Measurements from ENCODE around the gene FRAS1. TPM values are rescaled to one million over a fixed set of nuclear protein-coding genes. Genes with fewer than 3 reads are reported as not detected.
"Not testable (repeated sequence)": the region's sequence is repeated elsewhere in the genome, so short reads cannot be mapped to it uniquely, and the experiment has no call there.

Gene FRAS1
- total RNA-seq, 2 experiments from 2014 or later: 0.08 TPM; not detected in 1

DNA sequence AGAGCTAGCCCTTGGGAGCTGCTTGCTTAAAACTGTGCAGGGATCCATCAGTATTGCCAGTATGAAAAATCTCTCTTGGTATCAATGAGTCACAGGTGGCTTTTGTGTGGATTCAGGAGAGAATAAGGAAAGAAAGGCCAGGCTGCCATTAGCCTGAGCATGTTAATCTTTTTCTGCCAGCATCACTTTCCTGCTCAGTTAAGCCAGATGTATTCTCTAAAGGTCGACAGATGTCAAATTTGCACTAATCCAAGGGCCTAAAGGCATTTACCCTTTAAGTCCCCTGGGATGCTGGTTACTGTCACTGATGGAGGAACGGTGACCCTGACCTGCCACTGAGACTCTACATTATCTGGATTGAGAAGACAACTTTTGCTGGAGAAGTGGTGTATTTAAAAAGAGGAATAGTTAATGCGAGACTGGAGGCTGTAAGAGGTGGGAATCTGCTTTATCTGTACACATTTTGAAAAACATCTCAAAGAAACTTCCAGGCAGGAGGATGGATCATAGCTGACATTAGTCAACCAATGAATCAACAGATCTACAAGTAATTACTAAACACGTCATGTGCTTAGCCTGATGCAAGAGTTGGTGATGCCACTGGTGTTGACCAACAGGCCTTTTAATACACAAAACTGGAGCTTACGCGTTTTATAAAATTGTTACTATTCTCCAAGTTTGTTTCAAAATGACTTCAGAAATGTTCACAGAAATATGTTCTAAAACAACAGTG, 253.1 kb downstream of the FRAS1 start:
- ChIA-PET CTCF (no interaction called here), POLR2A (no interaction called here)

GRCh38 chr4:78310740-78311115, 253.6 kb downstream of the FRAS1 start:
- CTCF ChIA-PET: no interaction called here
- POLR2A ChIA-PET: no interaction called here

- POLR2A ChIA-PET: no interaction called here
- CTCF ChIA-PET: no interaction called here
Measured at GRCh38 chr4:78311306-78311705, 254.2 kb downstream of the FRAS1 start.

GRCh38 chr4:78312989-78313753, 256.0 kb downstream of the FRAS1 start:
- CTCF ChIA-PET: no interaction called here
- POLR2A ChIA-PET: no interaction called here

DNA sequence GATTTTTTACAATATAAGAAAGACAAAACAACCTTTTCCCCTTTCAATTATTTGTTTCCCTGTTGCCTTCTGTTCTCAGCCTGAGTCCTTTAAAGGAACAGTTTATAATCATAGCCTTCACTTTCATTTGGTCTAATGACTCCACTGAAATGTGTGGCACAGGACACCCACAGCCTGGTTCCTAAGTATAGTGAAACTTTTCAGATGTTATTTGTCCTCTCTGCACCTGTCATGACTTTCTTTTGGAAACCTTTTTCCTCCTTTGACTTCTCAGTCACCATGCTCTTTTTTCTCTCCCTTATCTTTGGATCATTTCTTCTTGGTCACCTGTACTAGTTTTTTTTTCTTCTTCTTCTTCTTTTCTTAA, 256.6 kb downstream of the FRAS1 start:
- CTCF ChIA-PET: no interaction called here
- POLR2A ChIA-PET: no interaction called here

- ChIA-PET POLR2A (no interaction called here), CTCF (no interaction called here)
Measured at GRCh38 chr4:78318126-78318525, 261.0 kb downstream of the FRAS1 start.

GRCh38 chr4:78320349-78320935, 263.3 kb downstream of the FRAS1 start:
- CTCF ChIA-PET: no interaction called here
- POLR2A ChIA-PET: no interaction called here

DNA sequence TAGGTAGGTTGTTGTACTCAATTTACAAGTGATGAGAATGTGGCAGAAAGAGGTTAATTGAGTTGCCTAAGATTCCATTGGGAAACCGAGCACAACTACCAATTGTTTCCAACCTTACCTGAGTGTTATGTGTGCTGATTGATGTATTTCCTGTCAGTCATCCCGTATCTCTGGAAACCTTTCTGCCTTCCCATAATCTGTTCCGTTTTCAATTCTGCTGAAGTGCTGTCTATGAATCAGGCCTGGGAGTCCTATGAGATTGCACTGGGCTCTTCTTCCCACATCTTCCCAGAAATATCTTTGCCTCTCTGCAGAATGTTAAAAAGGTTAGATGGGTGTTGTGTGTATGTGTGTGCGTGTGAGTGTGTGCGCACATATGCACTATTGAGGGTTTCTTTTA, 264.9 kb downstream of the FRAS1 start:
- ChIA-PET CTCF (no interaction called here), POLR2A (no interaction called here)

GRCh38 chr4:78323439-78323838, 266.3 kb downstream of the FRAS1 start:
- ChIA-PET POLR2A (no interaction called here), CTCF (no interaction called here)

- ChIA-PET POLR2A (no interaction called here), CTCF (no interaction called here)
Measured at GRCh38 chr4:78324625-78325024, 267.5 kb downstream of the FRAS1 start.

GRCh38 chr4:78325271-78326157, 268.4 kb downstream of the FRAS1 start:
- CTCF ChIA-PET: no interaction called here
- POLR2A ChIA-PET: no interaction called here

GRCh38 chr4:78328591-78328990, 271.5 kb downstream of the FRAS1 start:
- POLR2A ChIA-PET, CTCF ChIA-PET: not testable (repeated sequence)

- POLR2A ChIA-PET: no interaction called here
- CTCF ChIA-PET: no interaction called here
Measured at GRCh38 chr4:78331186-78331585, 274.1 kb downstream of the FRAS1 start.

- ChIA-PET CTCF (no interaction called here), POLR2A (no interaction called here)
Measured at GRCh38 chr4:78331965-78332364, 274.8 kb downstream of the FRAS1 start.

DNA sequence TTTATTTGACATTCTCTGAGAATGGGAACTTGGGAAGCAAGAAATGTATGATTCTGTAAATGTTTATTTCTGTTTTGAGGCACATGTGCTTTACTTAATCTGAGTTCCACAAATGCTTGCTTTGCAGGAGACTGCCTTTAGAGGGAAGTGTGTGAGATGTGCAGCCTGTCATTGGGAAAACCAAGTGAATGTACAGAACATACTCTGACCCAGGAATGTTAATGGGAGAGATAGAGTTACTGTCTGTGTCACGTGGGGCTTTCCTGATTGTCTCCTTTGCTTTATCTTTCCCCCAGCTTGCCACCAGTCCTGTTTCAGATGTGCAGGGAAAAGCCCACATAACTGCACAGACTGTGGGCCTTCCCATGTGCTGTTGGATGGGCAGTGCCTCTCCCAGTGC, 275.9 kb downstream of the FRAS1 start:
- ChIA-PET POLR2A (no interaction called here), CTCF (no interaction called here)

GRCh38 chr4:78336093-78336943, 279.2 kb downstream of the FRAS1 start:
- CTCF ChIA-PET: no interaction called here
- POLR2A ChIA-PET: no interaction called here

DNA sequence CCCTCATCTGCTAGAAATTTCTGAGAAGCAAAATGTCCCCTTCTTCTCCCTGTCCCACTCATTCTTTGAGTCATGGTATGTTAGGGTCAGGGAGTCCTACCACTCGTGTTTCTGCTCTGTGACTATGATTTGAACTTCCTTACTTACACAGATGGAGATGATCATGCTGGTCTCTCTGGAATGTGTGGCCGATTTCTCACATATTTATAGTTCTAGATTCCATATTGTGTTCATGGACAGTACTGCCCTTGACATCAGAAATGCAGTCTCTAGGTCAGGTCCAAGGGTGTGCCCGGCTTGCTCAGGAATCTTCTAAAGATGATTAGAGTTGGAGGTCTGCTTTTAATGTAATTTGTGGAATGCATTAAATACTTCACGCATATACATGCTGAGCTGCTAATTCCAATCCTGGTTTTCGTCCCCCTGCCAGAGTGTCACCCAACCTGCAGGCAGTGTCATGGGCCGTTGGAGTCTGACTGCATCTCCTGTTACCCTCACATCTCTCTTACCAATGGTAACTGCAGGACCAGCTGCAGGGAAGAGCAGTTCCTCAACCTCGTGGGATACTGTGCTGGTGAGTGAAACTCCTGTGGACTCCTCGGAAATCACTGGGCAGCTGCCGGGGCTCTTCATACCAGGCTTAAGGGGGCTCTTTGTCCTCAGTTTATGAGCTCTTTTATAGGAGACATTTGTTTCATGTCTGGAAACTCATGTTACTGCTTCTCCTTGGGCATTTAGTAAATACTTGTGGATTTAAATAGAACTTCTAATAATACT, 280.3 kb downstream of the FRAS1 start:
- ChIA-PET CTCF (no interaction called here), POLR2A (no interaction called here)

DNA sequence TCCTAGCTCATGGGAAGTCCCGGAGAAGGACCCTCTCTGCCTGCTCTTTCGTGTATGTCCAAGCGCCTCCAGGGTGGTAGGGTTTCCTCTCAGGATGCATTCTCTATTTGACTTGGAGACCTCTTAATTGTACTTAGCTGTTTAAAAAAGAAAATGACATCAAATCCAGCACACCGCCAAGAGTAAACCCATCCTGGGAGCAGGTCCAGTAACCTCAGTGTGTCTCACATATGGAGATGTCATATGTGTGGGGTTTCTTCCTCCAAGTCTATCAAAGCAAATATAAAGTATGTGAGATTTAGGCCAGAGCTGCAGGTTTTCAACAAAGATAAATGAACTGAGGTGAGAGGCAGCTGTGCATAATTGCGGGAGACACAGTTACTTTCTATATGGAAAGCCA, 285.0 kb downstream of the FRAS1 start:
- ChIA-PET POLR2A (no interaction called here), CTCF (no interaction called here)

DNA sequence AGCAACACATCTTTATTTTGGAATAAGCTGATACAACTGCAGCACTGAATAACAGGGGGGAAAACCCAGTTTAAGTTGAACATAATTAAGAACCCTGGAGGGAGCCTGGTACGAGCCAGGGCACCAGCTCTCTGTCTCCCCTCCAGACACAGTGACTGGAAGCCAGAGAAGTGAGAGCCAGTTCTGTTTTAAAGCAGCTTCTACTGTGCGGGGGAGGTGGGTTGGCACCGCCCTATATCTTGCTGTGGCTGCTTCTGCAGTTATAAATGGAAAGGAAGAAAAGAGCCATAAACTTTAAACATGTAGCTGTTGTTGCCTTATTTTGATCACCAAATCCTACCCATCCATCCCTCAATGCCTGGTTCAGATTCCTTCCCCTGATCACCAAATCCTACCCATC, 286.6 kb downstream of the FRAS1 start:
- CTCF ChIA-PET: no interaction called here
- POLR2A ChIA-PET: no interaction called here
